Vagina (tissue), 2 donors: ENCODE measurements around the gene SPTLC1.

Experiments used
- POLR2A ChIP-seq, 2 donors: fragments of 450-650 bp; IDR thresholded peaks; one replicate each; pipeline ENCODE4 v1.6.1; 2017; ENCODE audit warnings: antibody characterized with exemption in 2 of 2, mild to moderate bottlenecking in 2 of 2, moderate library complexity in 2 of 2
- TF ChIP-seq, protein P1 (sequence below), 3 experiments: fragments of 450-650 bp in 2 of 3; fragments of 200-600 bp in 1 of 3; sonication (generic) in 1 of 3; IDR thresholded peaks; one replicate each; pipeline ENCODE4 v1.5.1; 2017 to 2019; ENCODE audit warnings: antibody characterized with exemption in 3 of 3, mild to moderate bottlenecking in 2 of 3, moderate library complexity in 2 of 3

DNA sequence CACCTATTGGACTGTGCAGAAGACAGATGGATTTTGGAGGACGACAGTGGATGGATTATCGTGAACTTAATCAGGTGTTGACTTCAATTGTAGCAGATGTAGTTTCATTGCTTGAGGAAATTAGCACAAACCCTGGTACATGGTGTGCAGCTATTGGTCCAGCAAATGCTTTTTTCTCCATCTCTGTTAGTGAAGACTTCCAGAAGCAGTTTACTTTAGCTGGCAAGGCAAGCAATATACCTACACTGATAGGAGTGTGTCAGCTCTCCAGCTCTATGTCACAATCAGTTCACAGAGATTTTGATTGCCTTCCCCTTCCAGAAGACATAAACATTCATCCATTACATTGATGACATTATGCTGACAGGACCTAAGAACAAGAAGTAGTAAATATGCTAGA is 129.5 kb downstream of the SPTLC1 start:
- no peak for TF ChIP-seq POLR2A (IDR thresholded peaks at IDR 0.05)
- TF ChIP-seq, protein P1, sequence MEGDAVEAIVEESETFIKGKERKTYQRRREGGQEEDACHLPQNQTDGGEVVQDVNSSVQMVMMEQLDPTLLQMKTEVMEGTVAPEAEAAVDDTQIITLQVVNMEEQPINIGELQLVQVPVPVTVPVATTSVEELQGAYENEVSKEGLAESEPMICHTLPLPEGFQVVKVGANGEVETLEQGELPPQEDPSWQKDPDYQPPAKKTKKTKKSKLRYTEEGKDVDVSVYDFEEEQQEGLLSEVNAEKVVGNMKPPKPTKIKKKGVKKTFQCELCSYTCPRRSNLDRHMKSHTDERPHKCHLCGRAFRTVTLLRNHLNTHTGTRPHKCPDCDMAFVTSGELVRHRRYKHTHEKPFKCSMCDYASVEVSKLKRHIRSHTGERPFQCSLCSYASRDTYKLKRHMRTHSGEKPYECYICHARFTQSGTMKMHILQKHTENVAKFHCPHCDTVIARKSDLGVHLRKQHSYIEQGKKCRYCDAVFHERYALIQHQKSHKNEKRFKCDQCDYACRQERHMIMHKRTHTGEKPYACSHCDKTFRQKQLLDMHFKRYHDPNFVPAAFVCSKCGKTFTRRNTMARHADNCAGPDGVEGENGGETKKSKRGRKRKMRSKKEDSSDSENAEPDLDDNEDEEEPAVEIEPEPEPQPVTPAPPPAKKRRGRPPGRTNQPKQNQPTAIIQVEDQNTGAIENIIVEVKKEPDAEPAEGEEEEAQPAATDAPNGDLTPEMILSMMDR (IDR thresholded peaks at IDR 0.05), result no peak
